K562 (cell line): ENCODE data around the gene LAMB3. TPM values are rescaled to one million over a fixed set of nuclear protein-coding genes. Genes with fewer than 3 reads are reported as not detected.

Experiments
- BACH1 ChIP-seq: fragments of 200-800 bp; sonication (Bioruptor generic); IDR thresholded peaks from 2 replicates; pipeline ENCODE4 v1.6.1; 2016; ENCODE audit warnings: missing genetic modification characterization, missing compliant biosample characterization
- CEBPB ChIP-seq: fragments of 450-650 bp; IDR thresholded peaks from 2 replicates; pipeline ENCODE4 v1.6.1; 2016; ENCODE audit warnings: missing genetic modification characterization, missing compliant biosample characterization
- EP400 ChIP-seq: fragments of 450-650 bp; IDR thresholded peaks from 2 replicates; pipeline ENCODE4 v1.6.1; 2017; ENCODE audit warnings: antibody characterized with exemption, mild to moderate bottlenecking, moderate library complexity
- ETV6 ChIP-seq, 3 experiments: fragments of 150-350 bp in 1 of 3; sonication (generic) in 1 of 3; formaldehyde crosslinking in 1 of 3; IDR thresholded peaks; 2 replicates each; pipeline versions ENCODE4 v1.6.1 to v1.8.0; 2014 to 2022; ENCODE audit warnings: borderline replicate concordance in 2 of 3, low read depth in 2 of 3, antibody characterized with exemption in 1 of 3, low read length in 1 of 3, mild to moderate bottlenecking in 1 of 3, missing genetic modification reagents in 1 of 3
- KLF10 ChIP-seq: fragments of 250-450 bp; sonication (Bioruptor Pico); IDR thresholded peaks from 2 replicates; pipeline ENCODE4 v1.6.1; 2021; ENCODE audit warnings: matching md5 sums
- MTA3 ChIP-seq: fragments of 450-650 bp; formaldehyde crosslinking; IDR thresholded peaks from 2 replicates; pipeline ENCODE4 v1.6.1; 2017; ENCODE audit warnings: mild to moderate bottlenecking, borderline replicate concordance
- NFE2 ChIP-seq: IDR thresholded peaks from 2 replicates; pipeline ENCODE4 v1.6.1; 2014; ENCODE audit warnings: antibody characterized with exemption, low read depth
- OTX1 ChIP-seq: fragments of 450-650 bp; formaldehyde crosslinking; IDR thresholded peaks from 2 replicates; pipeline ENCODE4 v1.4.0; 2022; ENCODE audit warnings: mild to moderate bottlenecking
- RUNX1 ChIP-seq: sonication (generic); IDR thresholded peaks from 2 replicates; pipeline ENCODE4 v1.6.1; 2016; ENCODE audit warnings: antibody characterized with exemption, low read depth
- SMAD4 ChIP-seq: fragments of 250-450 bp; sonication (Bioruptor Pico); conservative IDR thresholded peaks from 2 replicates; pipeline ENCODE4 v1.8.0; 2021; ENCODE audit warnings: inconsistent platforms, mild to moderate bottlenecking, moderate library complexity
- TAL1 ChIP-seq: fragments of 450-650 bp; IDR thresholded peaks from 2 replicates; pipeline ENCODE4 v1.6.1; 2016; ENCODE audit warnings: mild to moderate bottlenecking
- ZBTB17 ChIP-seq: fragments of 450-650 bp; formaldehyde crosslinking; IDR thresholded peaks from 2 replicates; pipeline ENCODE4 v1.4.0; 2020; ENCODE audit warnings: mild to moderate bottlenecking
- ZNF584 ChIP-seq: fragments of 200-800 bp; sonication (Bioruptor generic); IDR thresholded peaks from 2 replicates; pipeline ENCODE4 v1.6.1; 2016; ENCODE audit warnings: low read depth, mild to moderate bottlenecking, missing genetic modification characterization, missing compliant biosample characterization
- ZNF644 ChIP-seq: fragments of 200-800 bp; sonication (Bioruptor generic); IDR thresholded peaks from 2 replicates; pipeline ENCODE4 v1.6.1; 2016; ENCODE audit warnings: low read depth, missing genetic modification characterization, missing compliant biosample characterization
- ZNF668 ChIP-seq: fragments of 250-450 bp; sonication (Bioruptor Pico); IDR thresholded peaks from 2 replicates; pipeline ENCODE4 v1.8.0; 2022; ENCODE audit warnings: mild to moderate bottlenecking, inconsistent platforms
- ZSCAN29 ChIP-seq: fragments of 450-650 bp; IDR thresholded peaks from 2 replicates; pipeline ENCODE4 v1.6.1; 2017
- polyA plus RNA-seq, 8 experiments: library from polyadenylated mRNA; depleted of rRNA in 4 of 8; stranded (reverse) in 5 of 8; unstranded in 3 of 8; fragments of >200 nt; fragmentation: Nextera tagmentation in 2 of 8; fragmentation: Illumina TruSeq in 1 of 8; extraction: Ambion mirVana in 2 of 8; extraction: Trizol in 1 of 8; gene quantifications; 2 replicates each; pipeline versions ENCODE4 v1.2.1 to v1.2.3, GENCODE V29; 2011 to 2014; ENCODE audit warnings: inconsistent platforms in 1 of 8, missing spikeins in 1 of 8
- total RNA-seq, 7 experiments: library from RNA; depleted of rRNA in 6 of 7; stranded (reverse); fragments of >200 nt in 6 of 7; fragmentation: Illumina TruSeq in 2 of 7; extraction: Trizol in 2 of 7; gene quantifications; 2 replicates each; pipeline versions ENCODE4 v1.2.1 to v1.2.3, GENCODE V29; 2011 to 2021; ENCODE audit warnings: low replicate concordance in 1 of 7
- TF ChIP-seq, protein P1 (sequence below), 2 experiments: fragments of 450-650 bp; formaldehyde crosslinking in 1 of 2; IDR thresholded peaks; 2 replicates each; pipeline versions ENCODE4 v1.4.0 to v1.6.1; 2014 to 2020; ENCODE audit warnings: mild to moderate bottlenecking in 2 of 2, borderline replicate concordance in 1 of 2, low read depth in 1 of 2
- TF ChIP-seq, protein P2 (sequence below), 2 experiments: fragments of 450-650 bp; conservative IDR thresholded peaks; 2 replicates each; pipeline ENCODE4 v1.6.1; 2017; ENCODE audit warnings: mild to moderate bottlenecking in 2 of 2, moderate library complexity in 2 of 2

The LAMB3 gene
- total and polyA plus RNA-seq, 9 of the 15 experiments (the other 6 are each of a cell fraction or from before 2014, with no cell fraction given), result 0.08 to 1.3 (median 0.91) TPM

DNA sequence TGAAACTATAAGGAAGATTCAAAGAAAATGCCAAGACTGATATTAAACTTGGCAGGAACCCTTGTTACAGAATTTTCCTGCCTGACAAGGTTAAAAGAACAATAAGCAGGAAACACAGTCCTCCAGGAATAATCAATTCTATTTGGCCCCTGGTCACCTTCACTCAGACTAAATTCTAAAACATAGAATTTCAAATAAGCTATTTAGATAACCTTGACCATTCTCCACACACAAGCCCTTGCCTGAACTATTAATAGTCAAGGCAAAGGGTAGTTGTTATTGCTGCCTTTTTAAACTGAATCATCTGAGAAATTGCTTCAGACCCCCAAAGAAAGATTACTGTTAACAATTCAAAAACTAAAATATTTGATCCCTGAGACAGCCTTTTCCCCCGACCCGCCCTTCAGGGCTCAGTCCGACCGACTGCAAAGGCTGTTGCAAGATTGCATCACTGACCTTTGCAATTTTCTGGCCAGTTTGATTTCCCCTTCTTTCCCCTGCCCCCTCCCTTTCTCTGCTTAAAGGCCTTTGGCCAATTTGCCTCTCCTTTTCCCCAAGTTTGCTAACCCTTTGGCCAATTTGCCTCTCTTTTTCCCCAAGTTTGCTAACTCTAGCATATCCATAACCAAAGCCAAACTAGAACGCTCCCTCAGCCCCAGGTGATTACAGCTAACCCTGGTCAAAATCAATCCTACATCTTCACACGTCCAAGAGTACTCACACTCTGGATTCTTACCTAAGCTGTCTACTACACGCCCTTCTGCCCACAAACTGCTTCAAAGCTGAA, 21.6 kb upstream of the LAMB3 start (continued):
- TF ChIP-seq, protein P1, sequence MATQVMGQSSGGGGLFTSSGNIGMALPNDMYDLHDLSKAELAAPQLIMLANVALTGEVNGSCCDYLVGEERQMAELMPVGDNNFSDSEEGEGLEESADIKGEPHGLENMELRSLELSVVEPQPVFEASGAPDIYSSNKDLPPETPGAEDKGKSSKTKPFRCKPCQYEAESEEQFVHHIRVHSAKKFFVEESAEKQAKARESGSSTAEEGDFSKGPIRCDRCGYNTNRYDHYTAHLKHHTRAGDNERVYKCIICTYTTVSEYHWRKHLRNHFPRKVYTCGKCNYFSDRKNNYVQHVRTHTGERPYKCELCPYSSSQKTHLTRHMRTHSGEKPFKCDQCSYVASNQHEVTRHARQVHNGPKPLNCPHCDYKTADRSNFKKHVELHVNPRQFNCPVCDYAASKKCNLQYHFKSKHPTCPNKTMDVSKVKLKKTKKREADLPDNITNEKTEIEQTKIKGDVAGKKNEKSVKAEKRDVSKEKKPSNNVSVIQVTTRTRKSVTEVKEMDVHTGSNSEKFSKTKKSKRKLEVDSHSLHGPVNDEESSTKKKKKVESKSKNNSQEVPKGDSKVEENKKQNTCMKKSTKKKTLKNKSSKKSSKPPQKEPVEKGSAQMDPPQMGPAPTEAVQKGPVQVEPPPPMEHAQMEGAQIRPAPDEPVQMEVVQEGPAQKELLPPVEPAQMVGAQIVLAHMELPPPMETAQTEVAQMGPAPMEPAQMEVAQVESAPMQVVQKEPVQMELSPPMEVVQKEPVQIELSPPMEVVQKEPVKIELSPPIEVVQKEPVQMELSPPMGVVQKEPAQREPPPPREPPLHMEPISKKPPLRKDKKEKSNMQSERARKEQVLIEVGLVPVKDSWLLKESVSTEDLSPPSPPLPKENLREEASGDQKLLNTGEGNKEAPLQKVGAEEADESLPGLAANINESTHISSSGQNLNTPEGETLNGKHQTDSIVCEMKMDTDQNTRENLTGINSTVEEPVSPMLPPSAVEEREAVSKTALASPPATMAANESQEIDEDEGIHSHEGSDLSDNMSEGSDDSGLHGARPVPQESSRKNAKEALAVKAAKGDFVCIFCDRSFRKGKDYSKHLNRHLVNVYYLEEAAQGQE (IDR thresholded peaks at IDR 0.05; ENCODE audit: borderline replicate concordance), result no peak
- TF ChIP-seq, protein P1 (CRISPR knock-in tag; IDR thresholded peaks at IDR 0.05; ENCODE audit: low read depth), result 0 out of 2 replicates have a peak, but pooled peaks have one; percentile 24
- TF ChIP-seq OTX1 (CRISPR knock-in tag) (peak; percentile 85), SMAD4 (CRISPR knock-in tag) (0 out of 2 replicates have a peak, but pooled peaks have one; percentile 66), BACH1 (tag) (peak; percentile 60; the same call in 1 of the 2 replicates), ZSCAN29 (no peak), CEBPB (peak; percentile 95), ETV6 (IDR thresholded peaks at IDR 0.05; ENCODE audit: borderline replicate concordance in 1 of 2, low read depth in 2 of 2, low read length in 1 of 2) (peak in 1 of 2 experiments; percentile 56; a peak in 1 of 4 replicates), ETV6 (CRISPR knock-in tag; IDR thresholded peaks at IDR 0.05; ENCODE audit: borderline replicate concordance) (no peak), KLF10 (CRISPR knock-in tag) (peak; percentile 34; the same call in 1 of the 2 replicates), NFE2 (no peak), ZNF644 (no peak), ZNF668 (0 out of 2 replicates have a peak, but pooled peaks have one; percentile 40), ZBTB17 (CRISPR knock-in tag) (peak; percentile 54), ZNF584 (CRISPR knock-in tag) (peak; percentile 93), MTA3 (no peak), TAL1 (0 out of 2 replicates have a peak, but pooled peaks have one; percentile 26), RUNX1 (no peak), EP400 (peak; percentile 69; the same call in 1 of the 2 replicates)
- TF ChIP-seq, protein P2, sequence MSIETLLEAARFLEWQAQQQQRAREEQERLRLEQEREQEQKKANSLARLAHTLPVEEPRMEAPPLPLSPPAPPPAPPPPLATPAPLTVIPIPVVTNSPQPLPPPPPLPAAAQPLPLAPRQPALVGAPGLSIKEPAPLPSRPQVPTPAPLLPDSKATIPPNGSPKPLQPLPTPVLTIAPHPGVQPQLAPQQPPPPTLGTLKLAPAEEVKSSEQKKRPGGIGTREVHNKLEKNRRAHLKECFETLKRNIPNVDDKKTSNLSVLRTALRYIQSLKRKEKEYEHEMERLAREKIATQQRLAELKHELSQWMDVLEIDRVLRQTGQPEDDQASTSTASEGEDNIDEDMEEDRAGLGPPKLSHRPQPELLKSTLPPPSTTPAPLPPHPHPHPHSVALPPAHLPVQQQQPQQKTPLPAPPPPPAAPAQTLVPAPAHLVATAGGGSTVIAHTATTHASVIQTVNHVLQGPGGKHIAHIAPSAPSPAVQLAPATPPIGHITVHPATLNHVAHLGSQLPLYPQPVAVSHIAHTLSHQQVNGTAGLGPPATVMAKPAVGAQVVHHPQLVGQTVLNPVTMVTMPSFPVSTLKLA (conservative IDR thresholded peaks at IDR 0.05), result no peak
